Measurements from ENCODE around the gene DTNA.

- TF ChIP-seq POLR2A (IDR thresholded peaks at IDR 0.05; ENCODE audit: low read depth, low read length) (no peak), POLR2AphosphoS5 (IDR thresholded peaks at IDR 0.05; ENCODE audit: low read depth, low read length) (no peak), TAF1 (IDR thresholded peaks at IDR 0.05; ENCODE audit: borderline replicate concordance, low read depth, low read length) (no peak)
These were observed 39.6 kb downstream of the DTNA start for GRCh38 chr18:34749721-34750120.

Measured in GM12892 (cell line).